Natural killer cell (primary cell): ENCODE results near the gene PNPLA1. TPM values are rescaled to one million over a fixed set of nuclear protein-coding genes. Genes with fewer than 3 reads are reported as not detected.

ENCODE experiments used
- ATAC-seq, 3 donors: fragments of 150-1000 bp in 2 of 3; fragments of 200-7000 bp in 1 of 3; cut with Tn5 transposase; 1 replicate in 1 of 3; 2 replicates in 2 of 3; pipeline ENCODE4 v1.10.0; 2021; ENCODE audit warnings: mild to moderate bottlenecking in 2 of 3, moderate library complexity in 2 of 3
- DNase-seq, 2 donors: peaks; one replicate each; pipeline versions ENCODE4 v3.0.0 to v3.0.0-alpha.2; 2013 to 2021; ENCODE audit warnings: mixed read lengths in 1 of 2
- H3K27ac ChIP-seq: one replicate; pipeline ENCODE4 v1.5.1; 2013; ENCODE audit warnings: mild to moderate bottlenecking, low read length
- H3K27me3 ChIP-seq: one replicate; pipeline ENCODE4 v1.6.1; 2013; ENCODE audit warnings: low read length; ENCODE audit not compliant: control insufficient read depth, insufficient read depth
- H3K36me3 ChIP-seq: one replicate; pipeline ENCODE4 v1.6.1; 2013; ENCODE audit warnings: low read length; ENCODE audit not compliant: control insufficient read depth, insufficient read depth
- H3K4me1 ChIP-seq: one replicate; pipeline ENCODE4 v1.6.1; 2013; ENCODE audit warnings: low read length; ENCODE audit not compliant: control insufficient read depth, insufficient read depth
- H3K4me3 ChIP-seq: one replicate; pipeline ENCODE4 v1.5.1; 2013; ENCODE audit warnings: low read length
- H3K9me3 ChIP-seq: one replicate; pipeline ENCODE4 v1.6.1; 2013; ENCODE audit warnings: low read length; ENCODE audit not compliant: control insufficient read depth, insufficient read depth
- H3K27ac Mint-ChIP-seq, 2 donors: one replicate each; pipeline ENCODE4 v1.8.0; 2022; ENCODE audit warnings: mild to moderate bottlenecking in 2 of 2, mixed read lengths in 2 of 2, moderate library complexity in 1 of 2
- H3K27me3 Mint-ChIP-seq, 2 donors: one replicate each; pipeline ENCODE4 v1.8.0; 2022; ENCODE audit warnings: low read depth in 2 of 2, mixed read lengths in 2 of 2
- H3K36me3 Mint-ChIP-seq: one replicate; pipeline ENCODE4 v1.8.0; 2022; ENCODE audit warnings: mixed read lengths
- H3K4me1 Mint-ChIP-seq, 2 donors: one replicate each; pipeline ENCODE4 v1.8.0; 2022; ENCODE audit warnings: mixed read lengths in 2 of 2
- H3K4me3 Mint-ChIP-seq: one replicate; pipeline ENCODE4 v1.8.0; 2022; ENCODE audit warnings: mild to moderate bottlenecking, moderate library complexity, mixed read lengths
- H3K9me3 Mint-ChIP-seq, 2 donors: one replicate each; pipeline ENCODE4 v1.8.0; 2022; ENCODE audit warnings: mixed read lengths in 2 of 2
- CTCF ChIP-seq: fragments of 200-600 bp; IDR thresholded peaks from one replicate; pipeline ENCODE4 v1.8.0; 2022; ENCODE audit warnings: antibody characterized with exemption
- WGBS: methylation state at CpG from one replicate; pipeline ENCODE4 v1.1.7; 2013; ENCODE audit warnings: missing lambda C conversion rate; ENCODE audit not compliant: insufficient coverage; 5-methylcytosine and 5-hydroxymethylcytosine counted together
- intact Hi-C: fragments of 100-400 bp; cut with micrococcal nuclease; formaldehyde crosslinking; loops from one replicate; pipeline ENCODE4 v1.14.2; 2022
- total RNA-seq, 4 donors: library from RNA; stranded (reverse); fragments of 120-200 nt in 1 of 4; gene quantifications; one replicate each; pipeline versions ENCODE4 v1.2.3 to v1.2.4, GENCODE V29; 2013 to 2022

The PNPLA1 gene
- total RNA-seq, 3 donors from 2014 or later (not counting 1 experiment from before 2014, with no cell fraction given) = 0.14 to 3.5 (median 0.61) TPM

GRCh38 chr6:36222924-36223323, 46.9 kb upstream of the PNPLA1 start:
- Mint-ChIP-seq H3K4me3 (no peak overlapping the region), H3K9me3 (no peaks in the 10 kb centered on the region), H3K27ac (peak overlapping the region in 1 of 2 donors; percentile 12), H3K4me1 (peaks cover 20 to 22% of the 10 kb centered on the region in 2 donors), H3K36me3 (peaks cover 25% of the 10 kb centered on the region), H3K27me3 (no peaks in the 10 kb centered on the region)
- intact Hi-C loops = no loop called here
- no peak for TF ChIP-seq CTCF
- no peak overlapping the region for H3K27ac ChIP-seq
- no peaks in the 10 kb centered on the region for H3K27me3 ChIP-seq
- H3K4me3 ChIP-seq = no peak overlapping the region
- no peak for DNase-seq
- no peaks in the 10 kb centered on the region for H3K4me1 ChIP-seq
- WGBS = 93% methylated on average over 2 of the region's 4 CpGs
- H3K36me3 ChIP-seq = peaks cover 84% of the 10 kb centered on the region
- H3K9me3 ChIP-seq = no peaks in the 10 kb centered on the region
- ATAC-seq = peak in 1 of 3 donors; percentile 27

- ATAC-seq = no peak
- Histone ChIP-seq H3K36me3 (peaks cover 84% of the 10 kb centered on the region), H3K27me3 (no peaks in the 10 kb centered on the region), H3K4me1 (no peaks in the 10 kb centered on the region), H3K4me3 (no peak overlapping the region), H3K9me3 (no peaks in the 10 kb centered on the region), H3K27ac (no peak overlapping the region)
- intact Hi-C loops = no loop called here
- no peaks in the 10 kb centered on the region for H3K27me3 Mint-ChIP-seq
- WGBS = no CpG with 5 or more reads among the region's 1 CpG
- no peak overlapping the region for H3K4me3 Mint-ChIP-seq
- H3K9me3 Mint-ChIP-seq = no peaks in the 10 kb centered on the region
- TF ChIP-seq CTCF = no peak
- H3K27ac Mint-ChIP-seq = no peak overlapping the region
- peaks cover 20 to 22% of the 10 kb centered on the region in 2 donors for H3K4me1 Mint-ChIP-seq
- DNase-seq = no peak
- peaks cover 22% of the 10 kb centered on the region for H3K36me3 Mint-ChIP-seq
Measured at GRCh38 chr6:36223706-36224105, 46.2 kb upstream of the PNPLA1 start.

GRCh38 chr6:36224918-36225461, 44.9 kb upstream of the PNPLA1 start:
- 100% methylated on average over 4 of the region's 5 CpGs for WGBS
- ATAC-seq (no peak), DNase-seq (no peak)
- H3K9me3 Mint-ChIP-seq = no peaks in the 10 kb centered on the region
- Histone ChIP-seq H3K27ac (no peak overlapping the region), H3K9me3 (no peaks in the 10 kb centered on the region), H3K4me3 (no peak overlapping the region), H3K4me1 (no peaks in the 10 kb centered on the region), H3K27me3 (no peaks in the 10 kb centered on the region), H3K36me3 (peaks cover 83% of the 10 kb centered on the region)
- H3K4me3 Mint-ChIP-seq = no peak overlapping the region
- peaks cover 16% of the 10 kb centered on the region in 2 donors for H3K4me1 Mint-ChIP-seq
- no peak for TF ChIP-seq CTCF
- intact Hi-C loops = no loop called here
- H3K36me3 Mint-ChIP-seq = peaks cover 22% of the 10 kb centered on the region
- no peaks in the 10 kb centered on the region for H3K27me3 Mint-ChIP-seq
- H3K27ac Mint-ChIP-seq = no peak overlapping the region

GRCh38 chr6:36226438-36227047, 43.3 kb upstream of the PNPLA1 start:
- DNase-seq (no peak), ATAC-seq (no peak)
- no peaks in the 10 kb centered on the region for H3K27me3 Mint-ChIP-seq
- H3K36me3 Mint-ChIP-seq = peaks cover 31% of the 10 kb centered on the region
- H3K4me1 ChIP-seq = no peaks in the 10 kb centered on the region
- H3K4me1 Mint-ChIP-seq = peaks cover 11 to 17% of the 10 kb centered on the region in 2 donors
- no peaks in the 10 kb centered on the region for H3K9me3 ChIP-seq
- H3K4me3 ChIP-seq = no peak overlapping the region
- no peak overlapping the region for H3K27ac ChIP-seq
- H3K4me3 Mint-ChIP-seq = no peak overlapping the region
- intact Hi-C loops = no loop called here
- H3K27ac Mint-ChIP-seq = no peak overlapping the region
- H3K27me3 ChIP-seq = no peaks in the 10 kb centered on the region
- no peak for TF ChIP-seq CTCF
- H3K36me3 ChIP-seq = peaks cover 90% of the 10 kb centered on the region
- H3K9me3 Mint-ChIP-seq = no peaks in the 10 kb centered on the region
- 96% methylated on average over 3 of the region's 4 CpGs for WGBS
